IMR-90 (cell line): ENCODE results near the gene RAPGEF1. TPM values are rescaled to one million over a fixed set of nuclear protein-coding genes. Genes with fewer than 3 reads are reported as not detected.

Source experiments
- ATAC-seq: fragments of 200-7000 bp; cut with Tn5 transposase; 2 replicates; pipeline ENCODE4 v1.9.1; 2020; ENCODE audit warnings: low read depth, mild to moderate bottlenecking, moderate library complexity
- BruUV-seq: library from RNA; stranded (reverse); fragments of 400-500 nt; replicated peaks from 2 replicates; lab custom pipeline; 2021; lab: Mats Ljungman, UMichigan
- CTCF ChIA-PET: fragments of 300-600 bp; formaldehyde crosslinking; extraction: SDS; loops from one replicate; lab custom pipeline; 2021; ENCODE audit warnings: antibody characterized with exemption; lab: Yijun Ruan, JAX
- POLR2A ChIA-PET: fragments of 300-600 bp; sonication (Branson Sonifier 250); formaldehyde crosslinking; loops from one replicate; lab custom pipeline; 2022; ENCODE audit warnings: antibody characterized with exemption; ENCODE audit not compliant: unreplicated experiment; lab: Charles Lee
- DNase-seq: peaks from one replicate; pipeline ENCODE4 v3.0.0; 2013
- H2AFZ ChIP-seq: replicated peaks from 2 replicates; pipeline ENCODE3; 2013; ENCODE audit warnings: low read length, mild to moderate bottlenecking; ENCODE audit not compliant: poor library complexity
- H2AK5ac ChIP-seq: 2 replicates; pipeline ENCODE4 v1.6.1; 2013; ENCODE audit warnings: low read depth, low read length, inconsistent platforms
- H2AK9ac ChIP-seq: replicated peaks from 2 replicates; pipeline ENCODE3; 2013; ENCODE audit warnings: mild to moderate bottlenecking, low read depth, low read length, moderate library complexity; ENCODE audit not compliant: poor library complexity
- H2BK120ac ChIP-seq: 2 replicates; pipeline ENCODE4 v1.6.1; 2013; ENCODE audit warnings: low read depth, low read length, inconsistent platforms
- H2BK15ac ChIP-seq: 3 replicates; pipeline ENCODE4 v1.6.1; 2013; ENCODE audit warnings: low read depth, low read length, inconsistent platforms
- H2BK20ac ChIP-seq: 2 replicates; pipeline ENCODE4 v1.6.1; 2013; ENCODE audit warnings: low read depth, mild to moderate bottlenecking, inconsistent platforms, low read length, moderate library complexity
- H2BK5ac ChIP-seq: 2 replicates; pipeline ENCODE4 v1.6.1; 2013; ENCODE audit warnings: mild to moderate bottlenecking, low read depth, low read length, inconsistent platforms; ENCODE audit not compliant: poor library complexity, severe bottlenecking
- H3K14ac ChIP-seq: replicated peaks from 2 replicates; pipeline ENCODE4 v1.6.1; 2013; ENCODE audit warnings: low read depth, low read length, inconsistent platforms
- H3K18ac ChIP-seq: 2 replicates; pipeline ENCODE4 v1.6.1; 2013; ENCODE audit warnings: low read depth, low read length, control low read depth
- H3K23ac ChIP-seq: 2 replicates; pipeline ENCODE4 v1.6.1; 2013; ENCODE audit warnings: low read depth, low read length, inconsistent platforms
- H3K27ac ChIP-seq: 2 replicates; pipeline ENCODE4 v1.5.1; 2013; ENCODE audit warnings: mild to moderate bottlenecking, control low read depth, low read length; ENCODE audit not compliant: insufficient read depth
- H3K27me3 ChIP-seq: 2 replicates; pipeline ENCODE4 v1.6.1; 2013; ENCODE audit warnings: low read length; ENCODE audit not compliant: control insufficient read depth, insufficient read depth
- H3K36me3 ChIP-seq: 2 replicates; pipeline ENCODE4 v1.6.1; 2013; ENCODE audit warnings: low read length, mixed read lengths; ENCODE audit not compliant: control insufficient read depth, insufficient read depth
- H3K4ac ChIP-seq: 2 replicates; pipeline ENCODE4 v1.6.1; 2013; ENCODE audit warnings: low read depth, low read length, inconsistent platforms
- H3K4me1 ChIP-seq: 2 replicates; pipeline ENCODE4 v1.6.1; 2013; ENCODE audit warnings: low read length, mixed read lengths; ENCODE audit not compliant: control insufficient read depth, insufficient read depth
- H3K4me2 ChIP-seq: 2 replicates; pipeline ENCODE4 v1.6.1; 2013; ENCODE audit warnings: low read depth, mild to moderate bottlenecking, control low read depth, low read length, moderate library complexity
- H3K4me3 ChIP-seq: 2 replicates; pipeline ENCODE4 v1.5.1; 2013; ENCODE audit warnings: low read depth, mild to moderate bottlenecking, control low read depth, low read length, moderate library complexity; ENCODE audit not compliant: insufficient read depth
- H3K56ac ChIP-seq: 2 replicates; pipeline ENCODE4 v1.6.1; 2013; ENCODE audit warnings: low read length, inconsistent platforms; ENCODE audit not compliant: insufficient read depth; ENCODE audit errors: extremely low read depth
- H3K79me1 ChIP-seq, 2 experiments: 2 replicates each; pipeline ENCODE4 v1.6.1; 2013; ENCODE audit warnings: low read length in 2 of 2, inconsistent platforms in 1 of 2, low read depth in 1 of 2
- H3K9ac ChIP-seq: 2 replicates; pipeline ENCODE4 v1.6.1; 2013; ENCODE audit warnings: low read depth, low read length, control low read depth
- H3K9me1 ChIP-seq: 2 replicates; pipeline ENCODE4 v1.6.1; 2013; ENCODE audit warnings: low read length, inconsistent platforms; ENCODE audit not compliant: insufficient read depth
- H3K9me3 ChIP-seq: 2 replicates; pipeline ENCODE4 v1.6.1; 2013; ENCODE audit warnings: low read length; ENCODE audit not compliant: control insufficient read depth, insufficient read depth
- H4K20me1 ChIP-seq: 2 replicates; pipeline ENCODE4 v1.6.1; 2013; ENCODE audit warnings: low read length, inconsistent platforms; ENCODE audit not compliant: insufficient read depth
- H4K5ac ChIP-seq: 2 replicates; pipeline ENCODE4 v1.6.1; 2013; ENCODE audit warnings: mild to moderate bottlenecking, low read depth, low read length, control low read depth
- H4K8ac ChIP-seq, 2 experiments: 2 replicates each; pipeline ENCODE4 v1.6.1; 2013; ENCODE audit warnings: low read depth in 2 of 2, low read length in 2 of 2, control low read depth in 1 of 2, inconsistent platforms in 1 of 2
- H4K91ac ChIP-seq: 2 replicates; pipeline ENCODE4 v1.6.1; 2013; ENCODE audit warnings: low read depth, low read length, inconsistent platforms; ENCODE audit not compliant: insufficient read depth
- BHLHE40 ChIP-seq: fragments of 150-350 bp; IDR thresholded peaks from 2 replicates; pipeline ENCODE4 v1.6.1; 2016; ENCODE audit warnings: mild to moderate bottlenecking, low read depth, low read length
- CEBPB ChIP-seq: IDR thresholded peaks from 2 replicates; pipeline ENCODE4 v1.6.1; 2012; ENCODE audit warnings: low read depth, low read length, improper control_type of control experiment
- CHD1 ChIP-seq: IDR thresholded peaks from 2 replicates; pipeline ENCODE4 v1.6.1; 2012; ENCODE audit warnings: low read depth, low read length, improper control_type of control experiment
- CTCF ChIP-seq: conservative IDR thresholded peaks from 2 replicates; pipeline ENCODE4 v1.5.1; 2012; ENCODE audit warnings: mild to moderate bottlenecking, low read depth, low read length, improper control_type of control experiment
- FOS ChIP-seq: fragments of 150-350 bp; IDR thresholded peaks from 2 replicates; pipeline ENCODE4 v1.6.1; 2016; ENCODE audit warnings: low read depth, low read length
- MAFK ChIP-seq: IDR thresholded peaks from 2 replicates; pipeline ENCODE4 v1.6.1; 2012; ENCODE audit warnings: low read depth, low read length, improper control_type of control experiment
- MAZ ChIP-seq: IDR thresholded peaks from 2 replicates; pipeline ENCODE4 v1.6.1; 2012; ENCODE audit warnings: low read depth, mild to moderate bottlenecking, low read length, improper control_type of control experiment, moderate library complexity, borderline replicate concordance
- MXI1 ChIP-seq: IDR thresholded peaks from 2 replicates; pipeline ENCODE4 v1.6.1; 2012; ENCODE audit warnings: low read depth, mild to moderate bottlenecking, low read length, moderate library complexity, borderline replicate concordance
- NFE2L2 ChIP-seq: fragments of 150-350 bp; IDR thresholded peaks from 2 replicates; pipeline ENCODE4 v1.6.1; 2016; ENCODE audit warnings: low read depth, mild to moderate bottlenecking, low read length
- POLR2A ChIP-seq: IDR thresholded peaks from 2 replicates; pipeline ENCODE4 v1.6.1; 2012; ENCODE audit warnings: mild to moderate bottlenecking, low read depth, low read length
- RAD21 ChIP-seq: IDR thresholded peaks from 2 replicates; pipeline ENCODE4 v1.6.1; 2012; ENCODE audit warnings: low read length, improper control_type of control experiment
- RCOR1 ChIP-seq: IDR thresholded peaks from 2 replicates; pipeline ENCODE4 v1.6.1; 2012; ENCODE audit warnings: mild to moderate bottlenecking, low read length, improper control_type of control experiment; ENCODE audit not compliant: insufficient replicate concordance
- RFX5 ChIP-seq: IDR thresholded peaks from 2 replicates; pipeline ENCODE4 v1.8.0; 2012; ENCODE audit warnings: low read depth, mild to moderate bottlenecking, low read length, moderate library complexity
- SMC3 ChIP-seq: fragments of 150-350 bp; IDR thresholded peaks from 2 replicates; pipeline ENCODE4 v1.6.1; 2016; ENCODE audit warnings: low read depth, mild to moderate bottlenecking, antibody characterized with exemption, low read length, moderate library complexity
- USF2 ChIP-seq: fragments of 150-350 bp; IDR thresholded peaks from 2 replicates; pipeline ENCODE4 v1.6.1; 2017; ENCODE audit warnings: mild to moderate bottlenecking, antibody characterized with exemption, low read length, low read depth
- WGBS, 2 experiments: methylation state at CpG; one replicate each; pipeline versions ENCODE4 v1.1.5 to v1.1.7; 2013; ENCODE audit warnings: missing lambda C conversion rate in 2 of 2; ENCODE audit not compliant: insufficient read length in 1 of 2; ENCODE audit errors: extremely low coverage in 2 of 2; 5-methylcytosine and 5-hydroxymethylcytosine counted together
- dilution Hi-C: fragments of 300-500 bp; cut with HindIII; formaldehyde crosslinking; loops from one replicate; pipeline ENCODE4 v1.14.3; 2018; ENCODE audit warnings: low sequenced_read_pairs; ENCODE audit not compliant: unreplicated experiment
- in situ Hi-C: fragments of 300-500 bp; cut with MboI; formaldehyde crosslinking; loops from 3 replicates; pipeline ENCODE4 v1.14.3; 2019; ENCODE audit warnings: low sequenced_read_pairs, inconsistent platforms, mixed read lengths
- intact Hi-C: fragments of 100-400 bp; cut with micrococcal nuclease; formaldehyde crosslinking; loops from 2 replicates; pipeline ENCODE4 v1.10.0; 2022
- polyA plus RNA-seq, 3 experiments: library from polyadenylated mRNA; depleted of rRNA; stranded (reverse); fragments of >200 nt; gene quantifications; 2 replicates each; pipeline ENCODE4 v1.2.3, GENCODE V29; 2012; ENCODE audit warnings: low replicate concordance in 1 of 3
- total RNA-seq: library from RNA; depleted of rRNA; stranded (reverse); fragments of >200 nt; gene quantifications from 2 replicates; pipeline ENCODE4 v1.2.3, GENCODE V29; 2012
- TF ChIP-seq, protein P1 (sequence below): fragments of 150-350 bp; IDR thresholded peaks from 2 replicates; pipeline ENCODE4 v1.6.1; 2016; ENCODE audit warnings: low read depth, mild to moderate bottlenecking, low read length, moderate library complexity, borderline replicate concordance

RAPGEF1 gene
- total and polyA plus RNA-seq, 2 of the 4 experiments (the other 2 are of a cell fraction), result 13.1 to 22.3 TPM

DNA sequence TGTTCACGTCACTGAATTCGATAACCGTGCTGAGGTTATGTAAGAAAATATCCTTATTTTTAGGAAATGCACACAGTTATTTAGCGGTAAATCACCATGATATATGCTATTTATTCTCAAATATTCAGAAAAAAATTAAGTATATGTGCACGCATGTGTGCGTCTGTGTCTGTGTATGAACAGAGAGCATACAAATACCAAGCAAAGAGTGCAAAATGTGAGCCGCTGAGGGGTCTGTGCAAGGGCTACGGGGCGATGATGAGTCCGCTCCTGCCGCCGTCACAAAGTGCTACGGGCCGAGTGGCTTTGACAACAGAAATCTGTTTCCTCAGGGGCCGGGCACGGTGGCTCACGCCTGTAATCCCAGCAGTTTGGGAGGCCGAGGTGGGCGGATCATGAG lies 201.9 kb downstream of the RAPGEF1 start:
- no peak overlapping the region for H2AK9ac ChIP-seq
- dilution Hi-C loops, result no loop called here
- H4K91ac ChIP-seq, result no peak overlapping the region
- no peak overlapping the region for H3K27ac ChIP-seq
- no peak overlapping the region for H3K56ac ChIP-seq
- H2BK5ac ChIP-seq, result no peak overlapping the region
- no peaks in the 10 kb centered on the region for H3K79me1 ChIP-seq
- no peak overlapping the region for H3K18ac ChIP-seq
- H3K9me1 ChIP-seq, result no peaks in the 10 kb centered on the region
- H3K27me3 ChIP-seq, result peaks cover 10% of the 10 kb centered on the region
- no peak overlapping the region for H2AFZ ChIP-seq
- BruUV-seq, result no TSS peak
- ATAC-seq, result no peak
- no peak overlapping the region for H2BK120ac ChIP-seq
- ChIA-PET CTCF (no interaction called here), POLR2A (no interaction called here)
- no peaks in the 10 kb centered on the region for H4K20me1 ChIP-seq
- H3K4ac ChIP-seq, result no peak overlapping the region
- no peak for DNase-seq
- H2BK20ac ChIP-seq, result no peak overlapping the region
- intact Hi-C loops, result no loop called here
- in situ Hi-C loops, result no loop called here
- no peak overlapping the region for H2AK5ac ChIP-seq
- no peak overlapping the region for H3K4me2 ChIP-seq
- no peak overlapping the region for H2BK15ac ChIP-seq
- 96% methylated on average over 7 of the region's 19 CpGs; no CpG with 5 or more reads in 1 of the 2 experiments for WGBS, 2 experiments
- no peak overlapping the region for H3K14ac ChIP-seq
- H3K23ac ChIP-seq, result no peak overlapping the region
- no peak overlapping the region for H3K9ac ChIP-seq
- no peak overlapping the region for H4K8ac ChIP-seq
- no peak overlapping the region for H4K5ac ChIP-seq
- H3K4me3 ChIP-seq, result no peak overlapping the region
- no peaks in the 10 kb centered on the region for H3K4me1 ChIP-seq
- H3K36me3 ChIP-seq, result no peaks in the 10 kb centered on the region
- peaks cover 8% of the 10 kb centered on the region for H3K9me3 ChIP-seq
- TF ChIP-seq RAD21 (no peak), CEBPB (no peak), CHD1 (no peak), MAFK (no peak), RFX5 (no peak), FOS (no peak), MAZ (no peak), NFE2L2 (no peak), USF2 (no peak), MXI1 (no peak), SMC3 (no peak), CTCF (no peak), POLR2A (no peak), RCOR1 (no peak), BHLHE40 (no peak)
- TF ChIP-seq, protein P1, sequence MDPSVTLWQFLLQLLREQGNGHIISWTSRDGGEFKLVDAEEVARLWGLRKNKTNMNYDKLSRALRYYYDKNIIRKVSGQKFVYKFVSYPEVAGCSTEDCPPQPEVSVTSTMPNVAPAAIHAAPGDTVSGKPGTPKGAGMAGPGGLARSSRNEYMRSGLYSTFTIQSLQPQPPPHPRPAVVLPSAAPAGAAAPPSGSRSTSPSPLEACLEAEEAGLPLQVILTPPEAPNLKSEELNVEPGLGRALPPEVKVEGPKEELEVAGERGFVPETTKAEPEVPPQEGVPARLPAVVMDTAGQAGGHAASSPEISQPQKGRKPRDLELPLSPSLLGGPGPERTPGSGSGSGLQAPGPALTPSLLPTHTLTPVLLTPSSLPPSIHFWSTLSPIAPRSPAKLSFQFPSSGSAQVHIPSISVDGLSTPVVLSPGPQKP, result no peak
